ENCODE measurements around the gene TAPBPL.
"Not testable (repeated sequence)": the region's sequence is repeated elsewhere in the genome, so short reads cannot be mapped to it uniquely, and the experiment has no call there.

TAPBPL gene

GRCh38 chr12:6464531-6464930, 12.7 kb downstream of the TAPBPL start:
- no peak for DNase-seq

DNA sequence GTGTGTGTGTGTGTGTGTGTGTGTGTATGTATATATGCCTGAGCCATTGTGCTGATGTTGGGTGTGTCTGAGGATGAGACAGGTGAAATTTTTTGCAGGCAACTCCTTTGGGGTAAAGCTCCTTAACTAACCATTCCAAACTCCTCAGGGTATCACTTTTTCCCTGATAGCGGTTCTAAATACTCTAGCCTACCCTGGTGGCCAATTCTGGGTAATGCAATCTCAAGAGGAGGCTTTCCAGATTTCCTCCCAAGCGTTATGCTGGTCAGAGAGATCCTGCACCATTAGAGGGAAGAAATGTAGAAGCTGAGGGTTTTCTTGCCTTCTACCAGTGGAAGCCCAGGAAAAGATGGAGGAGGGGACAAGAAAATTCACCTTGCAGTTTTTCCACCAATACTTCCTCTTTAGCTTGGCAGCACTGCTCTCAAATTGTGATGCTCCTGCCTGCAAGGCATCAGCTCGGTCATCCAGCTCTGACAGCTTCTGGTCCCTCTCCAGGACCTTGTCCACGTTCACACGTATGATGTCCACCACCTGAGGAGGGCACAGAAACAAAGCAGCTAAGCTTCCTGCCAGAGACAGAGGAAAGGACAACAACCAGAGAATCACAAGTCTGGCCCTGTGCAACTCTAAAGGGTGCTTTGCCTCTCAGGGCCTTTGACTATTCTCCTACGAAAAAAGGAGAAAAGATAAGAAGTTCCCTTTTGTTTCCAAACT, 13.8 kb downstream of the TAPBPL start:
- no peak for DNase-seq

DNA sequence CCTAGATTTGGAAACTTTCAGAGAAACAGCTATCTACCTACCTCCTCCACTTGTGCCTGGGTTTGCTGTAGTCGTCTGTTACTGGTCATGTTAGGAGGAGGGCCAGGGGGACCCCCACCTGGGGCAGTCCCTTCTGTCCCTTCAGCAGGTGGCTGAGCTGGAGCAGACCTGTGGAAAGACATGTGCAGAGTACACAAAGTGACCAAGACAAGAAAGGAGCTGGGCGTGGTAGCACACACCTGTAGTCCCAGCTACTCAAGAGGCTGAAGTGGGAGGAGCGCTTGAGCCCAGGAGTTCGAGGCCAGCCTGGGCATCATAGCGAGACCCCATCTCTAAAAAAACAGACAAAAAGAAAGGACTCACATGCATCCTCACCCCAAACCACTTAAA, 14.3 kb downstream of the TAPBPL start:
- DNase-seq, result no peak

DNA sequence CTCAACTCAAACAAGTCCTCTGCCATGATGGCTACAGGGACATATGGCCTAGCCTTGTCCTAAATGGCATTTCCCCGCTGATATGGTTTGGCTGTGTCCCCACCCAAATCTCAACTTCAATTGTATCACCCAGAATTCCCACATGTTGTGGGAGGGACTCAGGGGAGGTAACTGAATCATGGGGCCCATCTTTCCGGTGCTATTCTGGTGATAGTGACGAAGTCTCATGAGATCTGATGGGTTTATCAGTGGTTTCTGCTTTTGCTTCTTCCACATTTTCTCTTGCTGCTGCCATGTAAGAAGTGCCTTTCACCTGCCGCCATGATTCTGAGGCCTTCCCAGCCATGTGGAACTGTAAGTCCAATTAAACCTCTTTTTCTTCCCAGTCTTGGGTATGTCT, 14.9 kb downstream of the TAPBPL start:
- DNase-seq, result not testable (repeated sequence)

DNA sequence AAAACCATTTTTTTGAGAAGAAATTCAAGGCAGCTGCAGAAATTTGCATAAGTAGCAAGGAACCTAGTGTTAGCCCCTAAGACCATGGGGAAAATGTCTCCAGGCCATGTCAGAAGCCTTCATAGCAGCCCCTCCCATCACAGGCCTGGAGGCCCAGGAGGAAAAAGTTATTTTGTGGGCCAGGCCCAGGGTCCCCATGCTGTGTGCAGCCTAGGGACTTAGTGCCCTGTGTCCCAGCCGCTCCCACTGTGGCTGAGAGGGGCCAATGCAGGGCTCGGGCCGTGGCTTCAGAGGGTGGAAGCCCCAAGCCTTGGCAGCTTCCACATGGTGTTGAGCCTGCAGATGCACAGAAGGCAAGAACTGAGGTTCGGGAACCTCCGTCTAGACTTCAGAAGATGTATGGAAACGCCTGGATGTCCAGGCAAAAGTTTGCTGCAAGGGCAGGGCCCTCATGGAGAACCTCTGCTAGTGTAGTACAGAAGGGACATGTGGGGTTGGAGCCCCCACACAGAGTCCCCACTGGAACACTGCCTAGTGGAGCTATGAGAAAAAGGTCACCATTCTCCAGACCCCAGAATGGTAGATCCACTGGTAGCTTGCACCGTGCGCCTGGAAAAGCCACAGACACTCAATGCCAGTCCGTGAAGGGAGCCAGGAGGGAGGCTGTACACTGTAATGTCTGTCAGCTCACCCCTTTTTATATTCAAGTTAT, 15.9 kb downstream of the TAPBPL start:
- DNase-seq, result not testable (repeated sequence)

DNA sequence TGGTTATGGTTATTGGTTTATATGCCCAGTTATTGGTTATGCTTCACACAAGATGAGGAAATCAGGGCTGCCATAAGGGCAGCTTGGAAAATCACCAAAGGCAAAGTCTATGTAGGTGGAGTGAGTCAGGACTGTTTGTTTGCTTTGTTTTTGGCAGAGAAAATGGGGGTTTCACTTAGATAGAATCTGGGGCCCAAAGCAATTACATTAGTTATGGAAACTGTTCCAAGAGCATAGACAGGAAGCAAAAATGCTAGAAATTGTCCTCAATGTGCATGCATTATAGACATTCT, 16.4 kb downstream of the TAPBPL start:
- no peak for DNase-seq

GRCh38 chr12:6469092-6469491, 17.2 kb downstream of the TAPBPL start:
- DNase-seq, result no peak

DNA sequence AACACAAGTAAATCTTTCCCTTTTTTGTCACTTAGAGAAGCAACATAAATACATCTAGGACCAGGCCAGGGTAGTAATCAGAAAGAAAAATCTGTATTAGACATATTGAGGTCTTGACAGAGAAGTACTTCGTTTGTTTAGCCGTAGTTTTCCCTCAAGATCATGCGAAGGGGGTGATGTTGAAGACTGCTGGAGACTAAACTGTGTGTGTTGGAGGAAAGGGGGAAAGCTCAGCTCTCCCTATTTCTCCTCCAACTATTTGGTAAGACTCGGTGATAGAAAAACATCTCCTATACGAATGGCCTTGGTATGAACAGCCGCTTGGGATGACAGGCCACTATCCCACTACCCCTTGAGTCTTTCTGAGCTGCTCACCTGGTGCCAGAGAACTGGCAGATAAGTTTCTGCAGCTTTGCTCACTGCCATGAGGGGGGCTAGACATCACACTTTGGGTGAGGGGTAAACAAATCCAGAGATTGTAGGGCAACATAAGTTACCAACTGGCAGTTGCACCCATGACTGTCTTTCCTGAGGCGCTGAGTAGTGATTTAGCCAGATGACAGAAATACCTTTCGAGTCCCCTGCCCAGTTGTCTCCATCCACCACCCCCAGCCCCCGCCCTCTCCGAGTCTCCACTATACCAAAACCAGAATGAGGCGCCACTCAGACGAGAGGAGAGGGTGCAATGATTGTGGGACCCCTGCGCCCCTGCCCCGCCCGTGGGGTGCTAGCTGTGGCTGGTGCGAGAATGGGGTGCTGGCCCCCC, 17.9 kb downstream of the TAPBPL start:
- DNase-seq, result no peak

DNA sequence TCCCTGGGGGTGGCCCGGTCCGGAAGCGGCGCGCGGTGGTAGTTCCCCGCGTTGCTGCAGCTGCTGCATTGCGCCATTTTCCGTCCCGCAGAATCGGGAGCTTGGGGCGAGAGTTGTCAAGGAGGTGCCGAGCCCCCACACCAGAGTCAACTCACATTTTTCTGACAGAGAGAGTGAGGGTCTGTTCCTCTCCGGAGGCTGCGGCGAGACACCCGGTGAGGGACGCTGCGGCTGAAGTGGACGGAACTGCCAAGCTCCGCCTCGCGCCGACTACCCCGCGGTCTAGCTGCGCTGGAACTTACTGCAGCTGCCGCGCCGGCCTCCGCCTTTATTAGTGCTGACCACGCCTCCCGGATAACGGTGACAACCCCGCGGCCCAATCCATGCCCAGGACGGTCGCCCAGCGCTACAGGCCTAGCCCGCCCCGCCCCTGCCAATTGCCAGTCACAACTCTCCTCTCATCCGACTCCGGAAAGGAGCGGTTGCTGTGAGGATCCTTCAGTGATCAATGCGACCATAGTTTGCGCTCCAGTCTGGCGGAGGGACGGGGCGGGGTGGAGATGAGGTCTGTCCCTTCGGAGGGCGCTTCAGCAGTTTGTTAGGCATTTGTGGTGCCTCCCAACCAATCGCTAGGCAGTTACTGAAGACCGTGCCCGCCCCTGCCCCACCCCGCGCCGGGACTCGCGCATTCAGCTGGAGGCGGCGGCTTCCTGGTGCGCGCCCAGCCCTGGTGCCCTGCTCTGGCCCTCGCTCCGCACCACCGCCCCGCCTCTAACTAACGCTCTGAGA, 18.7 kb downstream of the TAPBPL start, which contains the start of gene VAMP1:
VAMP1 (minus strand) TSS at position 303 of the 789 bp plus-strand sequence; CDS start at position 157, 146 bp downstream.
- peak; percentile 95 for DNase-seq

GRCh38 chr12:6471989-6472360, 20.1 kb downstream of the TAPBPL start:
- no peak for DNase-seq

DNA sequence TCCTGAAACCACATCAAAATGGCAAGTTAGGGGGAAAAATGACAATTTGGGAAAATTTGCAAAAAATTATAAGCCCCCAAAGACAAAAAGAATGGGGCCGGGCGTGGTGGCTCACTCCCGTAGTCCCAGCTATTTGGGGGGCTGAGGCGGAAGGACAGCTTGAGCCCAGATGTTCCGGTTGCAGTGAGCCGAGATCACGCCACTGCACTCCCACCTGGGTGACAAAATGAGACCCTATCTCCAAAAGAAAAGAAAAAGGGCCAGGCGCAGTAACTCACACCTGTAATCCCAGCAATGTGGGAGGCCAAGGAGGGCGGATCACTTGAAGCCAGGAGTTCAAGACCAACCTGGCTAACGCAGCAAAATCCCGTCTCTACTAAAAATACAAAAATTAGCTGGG, 20.6 kb downstream of the TAPBPL start:
- no peak for DNase-seq

DNA sequence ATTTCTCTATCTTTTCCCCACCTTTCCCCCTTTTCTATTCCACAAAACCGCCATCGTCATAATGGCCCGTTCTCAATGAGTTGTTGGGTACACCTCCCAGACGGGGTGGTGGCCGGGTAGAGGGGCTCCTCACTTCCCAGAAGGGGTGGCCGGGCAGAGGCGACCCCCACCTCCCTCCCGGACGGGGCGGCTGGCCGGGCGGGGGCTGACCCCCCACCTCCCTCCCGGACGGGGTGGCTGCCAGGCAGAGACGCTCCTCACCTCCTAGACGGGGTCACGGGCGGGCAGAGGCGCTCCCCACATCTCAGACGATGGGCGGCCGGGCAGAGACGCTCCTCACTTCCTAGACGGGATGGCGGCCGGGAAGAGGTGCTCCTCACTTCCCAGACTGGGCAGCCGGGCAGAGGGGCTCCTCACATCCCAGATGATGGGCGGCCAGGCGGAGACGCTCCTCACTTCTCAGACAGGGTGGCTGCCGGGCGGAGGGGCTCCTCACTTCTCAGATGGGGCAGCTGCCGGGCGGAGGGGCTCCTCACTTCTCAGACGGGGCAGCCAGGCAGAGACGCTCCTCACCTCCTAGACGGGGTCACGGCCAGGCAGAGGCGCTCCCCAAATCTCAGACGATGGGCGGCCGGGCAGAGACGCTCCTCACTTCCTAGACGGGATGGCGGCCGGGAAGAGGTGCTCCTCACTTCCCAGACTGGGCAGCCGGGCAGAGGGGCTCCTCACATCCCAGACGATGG, 23.6 kb downstream of the TAPBPL start:
- not testable (repeated sequence) for DNase-seq

GRCh38 chr12:6476489-6476888, 24.6 kb downstream of the TAPBPL start:
- DNase-seq, result no peak

GRCh38 chr12:6477601-6478377, 25.9 kb downstream of the TAPBPL start:
- not testable (repeated sequence) for DNase-seq

- no peak for DNase-seq
Measured at GRCh38 chr12:6478416-6478815, 26.6 kb downstream of the TAPBPL start.

- DNase-seq, result no peak
Measured at GRCh38 chr12:6488240-6488639, 36.4 kb downstream of the TAPBPL start.

GRCh38 chr12:6489449-6489848, 37.6 kb downstream of the TAPBPL start:
- DNase-seq, result no peak

- DNase-seq, result not testable (repeated sequence)
Measured at GRCh38 chr12:6490673-6491072, 38.8 kb downstream of the TAPBPL start.

GRCh38 chr12:6492838-6493496, 41.1 kb downstream of the TAPBPL start, which contains the start of gene MRPL51:
MRPL51 (minus strand) TSS chr12:6493262; CDS start chr12:6493136, 126 bp downstream.
- DNase-seq, result peak; percentile 96

- DNase-seq, result peak; percentile 95
Measured at GRCh38 chr12:6493497-6494257, 41.8 kb downstream of the TAPBPL start, which contains the start of gene NCAPD2. NCAPD2 (plus strand) TSS chr12:6494102; CDS start chr12:6495099, 997 bp downstream.

Measured in CD4-positive, alpha-beta T cell treated with Interleukin-15 for 1 hour (primary cell).